Left renal pelvis (tissue), 4 donors: ENCODE results near the gene CAV2. TPM values are rescaled to one million over a fixed set of nuclear protein-coding genes. Genes with fewer than 3 reads are reported as not detected.
"Not testable (repeated sequence)": the region's sequence is repeated elsewhere in the genome, so short reads cannot be mapped to it uniquely, and the experiment has no call there.

ENCODE experiments used
- DNase-seq, 4 donors: peaks; one replicate each; pipeline ENCODE4 v3.0.0-alpha.2; 2013; ENCODE audit warnings: low read depth in 4 of 4, low spot score in 3 of 4
- polyA plus RNA-seq, 4 donors: library from polyadenylated mRNA; unstranded; fragments of 120-200 nt; gene quantifications; one replicate each; pipeline ENCODE4 v1.2.1, GENCODE V29; 2013; ENCODE audit not compliant: insufficient read length in 4 of 4

CAV2 gene
- polyA plus RNA-seq = 10 to 100 TPM; 28.8 to 33.6 (median 30.9) TPM

- peak in 2 of 4 donors; percentile 9 to 29 for DNase-seq
Observed at GRCh38 chr7:116499168-116500077, at the start of gene CAV2. TSS of gene CAV2 (plus strand) at chr7:116499738. CDS start at chr7:116499782, 44 bp downstream.

- DNase-seq = no peak
Observed at GRCh38 chr7:116449950-116450349, 49.6 kb upstream of the CAV2 start.

GRCh38 chr7:116451957-116452729 lies 47.4 kb upstream of the CAV2 start:
- DNase-seq = no peak

- DNase-seq = no peak
Observed at GRCh38 chr7:116454377-116454776, 45.2 kb upstream of the CAV2 start.

GRCh38 chr7:116455009-116455408 lies 44.5 kb upstream of the CAV2 start:
- no peak for DNase-seq

GRCh38 chr7:116455499-116455898 lies 44.0 kb upstream of the CAV2 start:
- DNase-seq = no peak

GRCh38 chr7:116461500-116461899 lies 38.0 kb upstream of the CAV2 start:
- DNase-seq = no peak

- no peak for DNase-seq
Observed at GRCh38 chr7:116463956-116464355, 35.6 kb upstream of the CAV2 start.

GRCh38 chr7:116464375-116464774 lies 35.2 kb upstream of the CAV2 start:
- DNase-seq = no peak

- DNase-seq = no peak
Observed at GRCh38 chr7:116465125-116465524, 34.4 kb upstream of the CAV2 start.

- no peak for DNase-seq
Observed at GRCh38 chr7:116468534-116468933, 31.0 kb upstream of the CAV2 start.

- DNase-seq = no peak
Observed at GRCh38 chr7:116477625-116478024, 21.9 kb upstream of the CAV2 start.

- DNase-seq = no peak
Observed at GRCh38 chr7:116478834-116479233, 20.7 kb upstream of the CAV2 start.

GRCh38 chr7:116483271-116483942 lies 16.1 kb upstream of the CAV2 start:
- DNase-seq = no peak

- DNase-seq = not testable (repeated sequence)
Observed at GRCh38 chr7:116484389-116484788, 15.1 kb upstream of the CAV2 start.

GRCh38 chr7:116487907-116488521 lies 11.5 kb upstream of the CAV2 start:
- no peak for DNase-seq

GRCh38 chr7:116490351-116490750 lies 9.2 kb upstream of the CAV2 start:
- DNase-seq = no peak

GRCh38 chr7:116491887-116492653 lies 7.5 kb upstream of the CAV2 start:
- DNase-seq = no peak

- no peak for DNase-seq
Observed at GRCh38 chr7:116492654-116493109, 6.9 kb upstream of the CAV2 start.

GRCh38 chr7:116493449-116493848 lies 6.1 kb upstream of the CAV2 start:
- DNase-seq = no peak
